Panc1 (cell line): ENCODE results near the gene ABCD2. TPM values are rescaled to one million over a fixed set of nuclear protein-coding genes. Genes with fewer than 3 reads are reported as not detected.
"Not testable (repeated sequence)": the region's sequence is repeated elsewhere in the genome, so short reads cannot be mapped to it uniquely, and the experiment has no call there.

Source experiments
- ATAC-seq: fragments of 200-7000 bp; cut with Tn5 transposase; 2 replicates; pipeline ENCODE4 v1.9.1; 2020; ENCODE audit warnings: mild to moderate bottlenecking, moderate library complexity
- BruUV-seq: library from RNA; stranded (reverse); fragments of 400-500 nt; replicated peaks from 2 replicates; lab custom pipeline; 2021; lab: Mats Ljungman, UMichigan
- CTCF ChIA-PET: fragments of 300-600 bp; sonication (Branson Sonifier 250); formaldehyde crosslinking; loops from one replicate; lab custom pipeline; 2022; ENCODE audit warnings: antibody characterized with exemption; lab: Charles Lee
- POLR2A ChIA-PET: fragments of 300-600 bp; sonication (Branson Sonifier 250); formaldehyde crosslinking; loops from one replicate; lab custom pipeline; 2022; ENCODE audit warnings: antibody characterized with exemption; lab: Charles Lee
- DNase-seq: peaks from one replicate; pipeline ENCODE4 v3.0.0-alpha.2; 2010; ENCODE audit warnings: low read depth, low spot score
- H3K27ac ChIP-seq: 2 replicates; pipeline ENCODE4 v1.5.1; 2011; ENCODE audit warnings: mild to moderate bottlenecking, low read length, inconsistent platforms
- H3K27me3 ChIP-seq: fragments of 200-500 bp; sonication (Bioruptor generic); 2 replicates; pipeline ENCODE4 v1.6.0; 2014; ENCODE audit warnings: low read length, inconsistent platforms; ENCODE audit not compliant: control insufficient read depth, insufficient read depth
- H3K36me3 ChIP-seq: fragments of 200-500 bp; sonication (Bioruptor generic); 2 replicates; pipeline ENCODE4 v1.5.1; 2014; ENCODE audit warnings: inconsistent platforms, mild to moderate bottlenecking, low read length, moderate library complexity; ENCODE audit not compliant: control insufficient read depth, insufficient read depth
- H3K4me1 ChIP-seq: 2 replicates; pipeline ENCODE4 v1.5.1; 2011; ENCODE audit warnings: inconsistent platforms, mild to moderate bottlenecking, low read length, moderate library complexity; ENCODE audit not compliant: control insufficient read depth, insufficient read depth
- H3K4me3 ChIP-seq, 2 experiments: 2 replicates each; pipeline ENCODE4 v1.5.1; 2011 to 2012; ENCODE audit warnings: low read depth in 2 of 2, low read length in 2 of 2, mild to moderate bottlenecking in 2 of 2, inconsistent platforms in 1 of 2, moderate library complexity in 1 of 2
- H3K9me3 ChIP-seq: fragments of 200-500 bp; sonication (Bioruptor generic); 2 replicates; pipeline ENCODE4 v1.5.1; 2014; ENCODE audit warnings: low read depth, mild to moderate bottlenecking, inconsistent platforms, low read length, moderate library complexity; ENCODE audit not compliant: control insufficient read depth, insufficient read depth
- POLR2AphosphoS5 ChIP-seq: IDR thresholded peaks from 2 replicates; pipeline ENCODE4 v1.6.1; 2012; ENCODE audit warnings: mild to moderate bottlenecking, low read depth, low read length, moderate library complexity
- REST ChIP-seq, 2 experiments: IDR thresholded peaks; 2 replicates each; pipeline ENCODE4 v1.6.1; 2011 to 2012; ENCODE audit warnings: low read depth in 2 of 2, control low read depth in 1 of 2, low read length in 1 of 2, mild to moderate bottlenecking in 1 of 2, moderate library complexity in 1 of 2; ENCODE audit not compliant: insufficient read depth in 1 of 2
- SIN3A ChIP-seq: IDR thresholded peaks from 2 replicates; pipeline ENCODE4 v1.6.1; 2012; ENCODE audit warnings: low read depth, mild to moderate bottlenecking, low read length, moderate library complexity, borderline replicate concordance; ENCODE audit not compliant: insufficient read depth
- TCF7L2 ChIP-seq: IDR thresholded peaks from 2 replicates; pipeline ENCODE4 v1.6.1; 2011; ENCODE audit warnings: mild to moderate bottlenecking, low read depth, low read length, inconsistent platforms
- in situ Hi-C: cut with HindIII; loops from 2 replicates; pipeline ENCODE4 v1.10.0; 2016; ENCODE audit warnings: low sequenced_read_pairs, low pct_unique_long_range_greater_than_20kb
- intact Hi-C: fragments of 100-400 bp; cut with micrococcal nuclease; formaldehyde crosslinking; loops from one replicate; pipeline ENCODE4 v1.10.0; 2022; ENCODE audit not compliant: unreplicated experiment
- total RNA-seq: library from RNA; stranded (reverse); gene quantifications from one replicate; pipeline ENCODE4 v1.2.1, GENCODE V29; 2021; ENCODE audit not compliant: unreplicated experiment
- TF ChIP-seq, protein P1 (sequence below): fragments of 450-650 bp; IDR thresholded peaks from 2 replicates; pipeline ENCODE4 v1.5.1; 2017; ENCODE audit warnings: mild to moderate bottlenecking

ABCD2 gene
- total RNA-seq, 1 experiment from 2014 or later = not detected

GRCh38 chr12:39571351-39571750 lies 48.3 kb downstream of the ABCD2 start:
- Histone ChIP-seq H3K4me1 (no peaks in the 10 kb centered on the region), H3K27ac (no peak overlapping the region), H3K27me3 (no peaks in the 10 kb centered on the region; the same call in none of the 2 replicates), H3K9me3 (no peaks in the 10 kb centered on the region), H3K4me3 (no peak overlapping the region), H3K36me3 (no peaks in the 10 kb centered on the region)
- no peak for ATAC-seq
- ChIA-PET CTCF (no interaction called here), POLR2A (no interaction called here)
- intact Hi-C loops = no loop called here
- no peak for DNase-seq
- no peak for TF ChIP-seq POLR2AphosphoS5
- no peak for TF ChIP-seq SIN3A
- TF ChIP-seq, protein P1, sequence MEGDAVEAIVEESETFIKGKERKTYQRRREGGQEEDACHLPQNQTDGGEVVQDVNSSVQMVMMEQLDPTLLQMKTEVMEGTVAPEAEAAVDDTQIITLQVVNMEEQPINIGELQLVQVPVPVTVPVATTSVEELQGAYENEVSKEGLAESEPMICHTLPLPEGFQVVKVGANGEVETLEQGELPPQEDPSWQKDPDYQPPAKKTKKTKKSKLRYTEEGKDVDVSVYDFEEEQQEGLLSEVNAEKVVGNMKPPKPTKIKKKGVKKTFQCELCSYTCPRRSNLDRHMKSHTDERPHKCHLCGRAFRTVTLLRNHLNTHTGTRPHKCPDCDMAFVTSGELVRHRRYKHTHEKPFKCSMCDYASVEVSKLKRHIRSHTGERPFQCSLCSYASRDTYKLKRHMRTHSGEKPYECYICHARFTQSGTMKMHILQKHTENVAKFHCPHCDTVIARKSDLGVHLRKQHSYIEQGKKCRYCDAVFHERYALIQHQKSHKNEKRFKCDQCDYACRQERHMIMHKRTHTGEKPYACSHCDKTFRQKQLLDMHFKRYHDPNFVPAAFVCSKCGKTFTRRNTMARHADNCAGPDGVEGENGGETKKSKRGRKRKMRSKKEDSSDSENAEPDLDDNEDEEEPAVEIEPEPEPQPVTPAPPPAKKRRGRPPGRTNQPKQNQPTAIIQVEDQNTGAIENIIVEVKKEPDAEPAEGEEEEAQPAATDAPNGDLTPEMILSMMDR = no peak
- no peak for TF ChIP-seq TCF7L2
- no peak for TF ChIP-seq REST (IDR thresholded peaks at IDR 0.05; ENCODE audit: insufficient read depth in 1 of 2, low read depth in 2 of 2, low read length in 1 of 2)
- in situ Hi-C loops = no loop called here
- no TSS peak for BruUV-seq

DNA sequence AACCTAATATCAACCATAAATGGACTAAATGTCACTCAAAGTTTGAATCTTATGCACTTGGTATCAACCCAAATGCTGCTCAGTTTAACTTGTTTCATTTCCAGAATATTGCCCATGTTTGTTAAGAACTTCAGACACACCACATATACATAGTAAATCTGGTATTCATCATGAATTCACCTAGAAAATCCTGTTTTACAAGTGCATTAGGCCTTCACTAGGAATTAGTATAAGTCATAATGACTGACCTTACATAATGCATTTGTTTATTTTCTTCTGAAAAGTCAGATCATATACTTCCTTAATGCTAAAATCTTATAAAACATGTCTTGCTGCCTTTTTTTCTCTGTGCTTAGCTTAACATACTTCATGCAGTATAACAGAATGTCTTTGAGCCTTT lies 66.1 kb downstream of the ABCD2 start:
- intact Hi-C loops (no loop called here), in situ Hi-C loops (no loop called here)
- no TSS peak for BruUV-seq
- no peaks in the 10 kb centered on the region; the same call in 1 of the 2 replicates for H3K27me3 ChIP-seq
- DNase-seq (no peak), ATAC-seq (no peak)
- H3K27ac ChIP-seq = no peak overlapping the region
- no peak for TF ChIP-seq TCF7L2
- TF ChIP-seq SIN3A = no peak
- TF ChIP-seq REST (IDR thresholded peaks at IDR 0.05; ENCODE audit: insufficient read depth in 1 of 2, low read depth in 2 of 2, low read length in 1 of 2) = no peak
- no peak for TF ChIP-seq POLR2AphosphoS5
- TF ChIP-seq, protein P1 = no peak
- CTCF ChIA-PET = no interaction called here
- H3K4me3 ChIP-seq = no peak overlapping the region
- no peaks in the 10 kb centered on the region for H3K9me3 ChIP-seq
- H3K36me3 ChIP-seq = no peaks in the 10 kb centered on the region; the same call in 1 of the 2 replicates
- POLR2A ChIA-PET = interaction anchor here (0.5 kb wide), 1 partner anchor 113 kb away, joined by 3 read pairs; no protein-coding TSS in a partner anchor
- no peaks in the 10 kb centered on the region for H3K4me1 ChIP-seq

DNA sequence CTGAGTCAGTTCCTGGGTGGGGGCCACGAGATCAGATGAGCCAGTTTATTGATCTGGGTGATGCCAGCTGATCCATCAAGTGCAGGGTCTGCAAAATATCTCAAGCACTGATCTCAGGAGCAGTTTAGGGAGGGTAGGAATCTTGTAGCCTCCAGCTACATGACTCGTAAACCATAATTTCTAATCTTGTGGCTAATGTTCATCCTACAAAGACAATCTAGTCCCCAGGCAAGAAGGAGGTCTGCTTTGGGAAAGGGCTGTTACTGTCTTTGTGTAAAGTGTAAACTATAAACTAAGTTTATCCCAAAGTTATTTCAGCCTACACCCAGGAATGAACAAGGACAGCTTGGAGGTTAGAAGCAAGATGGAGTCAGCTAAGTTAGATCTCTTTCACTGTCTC lies 75.4 kb downstream of the ABCD2 start:
- in situ Hi-C loops, DNase-seq, BruUV-seq, H3K9me3 ChIP-seq, H3K27me3 ChIP-seq, POLR2A ChIA-PET, H3K4me3 ChIP-seq, H3K4me1 ChIP-seq, H3K27ac ChIP-seq, CTCF ChIA-PET, intact Hi-C loops, ATAC-seq, H3K36me3 ChIP-seq: not testable (repeated sequence)
